OCI-LY7 (cell line): Measurements from ENCODE around the gene CAMK4.

Source experiments
- CTCF ChIP-seq: fragments of 200-600 bp; sonication (generic); conservative IDR thresholded peaks from 2 replicates; pipeline ENCODE4 v1.5.1; 2014; ENCODE audit warnings: mild to moderate bottlenecking, antibody characterized with exemption, low read length, moderate library complexity, mixed read lengths
- EZH2phosphoT487 ChIP-seq: fragments of 200-600 bp; sonication (generic); IDR thresholded peaks from 2 replicates; pipeline ENCODE4 v1.6.1; 2018; ENCODE audit warnings: low read depth, borderline replicate concordance, mild to moderate bottlenecking, mixed run types, antibody characterized with exemption, low read length, moderate library complexity, mixed read lengths

GRCh38 chr5:111366388-111366787, 142.2 kb downstream of the CAMK4 start:
- TF ChIP-seq CTCF (no peak), EZH2phosphoT487 (no peak)
